ENCODE measurements around the gene CCR5AS.

Gene CCR5AS

DNA sequence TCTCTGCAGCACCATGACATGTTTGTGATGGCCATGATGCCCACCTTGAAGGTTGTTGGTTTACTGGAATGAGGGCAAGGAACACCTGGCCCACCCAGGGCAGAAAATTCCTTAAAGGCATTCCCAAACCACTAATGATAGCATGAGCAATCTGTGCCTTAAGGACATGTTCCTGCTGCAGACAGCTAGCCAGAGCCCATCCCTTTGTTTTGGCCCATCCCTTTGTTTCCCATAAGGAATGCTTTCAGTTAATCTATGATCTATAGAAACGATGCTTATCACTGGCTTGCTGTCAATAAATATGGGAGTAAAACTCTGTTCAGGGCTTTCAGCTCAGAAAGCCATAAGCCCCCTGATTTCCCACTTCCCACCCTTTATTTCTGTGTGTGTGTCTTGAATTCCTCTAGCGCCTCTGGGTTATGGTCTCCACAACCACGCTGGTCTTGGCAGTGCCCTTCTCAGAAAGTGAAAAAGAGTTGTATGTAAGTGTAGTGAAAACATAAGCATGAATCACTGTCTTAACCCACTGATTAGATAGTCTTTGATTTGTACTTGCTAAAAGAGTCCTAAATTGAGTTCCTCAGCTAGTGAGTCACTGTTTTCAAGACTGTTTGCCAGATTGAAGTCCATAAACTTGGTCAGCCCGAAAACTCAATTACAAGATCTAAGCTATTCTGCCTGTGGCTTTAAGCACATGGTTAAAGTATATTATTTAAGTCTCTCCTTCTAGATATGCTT is 72.0 kb downstream of the CCR5AS start:
- ChIA-PET CTCF (ENCODE audit: partially characterized antibody) (interaction anchor here (0.9 to 1.6 kb wide), 2 partner anchors 58 to 126 kb away, joined by 3 read pairs; partner anchors contain the start of gene CCR1), POLR2A (ENCODE audit: partially characterized antibody) (no interaction called here)
- Histone ChIP-seq H2BK5ac (ENCODE audit: low read depth, low read length) (no peak overlapping the region), H3K4me1 (replicated peaks in 1 of 4; ENCODE audit: control insufficient read depth in 3 of 4, insufficient read depth in 4 of 4, low read length in 3 of 4) (no peaks in the 10 kb centered on the region), H3K14ac (ENCODE audit: insufficient read length) (no peak overlapping the region), H3K27ac (ENCODE audit: low read depth, low read length) (no peak overlapping the region), H4K20me1 (replicated peaks in 1 of 2; ENCODE audit: control insufficient read depth in 1 of 2, insufficient read depth in 2 of 2, low read length in 2 of 2) (no peaks in the 10 kb centered on the region), H3K27me3 (replicated peaks in 1 of 4; ENCODE audit: control insufficient read depth in 3 of 4, extremely low read depth in 1 of 4, insufficient read depth in 3 of 4, low read length in 3 of 4) (no peaks in the 10 kb centered on the region), H3K56ac (replicated peaks; ENCODE audit: insufficient read length, low read depth, low read length) (no peak overlapping the region), H4K8ac (ENCODE audit: extremely low read depth, insufficient read depth, low read length) (no peak overlapping the region), H3K79me2 (ENCODE audit: control insufficient read depth in 1 of 2, insufficient read depth in 2 of 2, low read length in 2 of 2) (no peaks in the 10 kb centered on the region), H2BK20ac (ENCODE audit: low read length) (no peak overlapping the region), H3K18ac (ENCODE audit: extremely low read depth, low read length) (no peak overlapping the region), H2BK120ac (replicated peaks; ENCODE audit: low read depth, low read length) (no peak overlapping the region), H2AK5ac (ENCODE audit: low read depth, low read length) (no peak overlapping the region), H2AFZ (ENCODE audit: low read length) (no peak overlapping the region), H3K23me2 (ENCODE audit: low read depth, low read length) (no peaks in the 10 kb centered on the region), H2BK12ac (ENCODE audit: low read depth, low read length) (no peak overlapping the region), H2BK15ac (ENCODE audit: low read length) (no peak overlapping the region), H3K4me2 (ENCODE audit: insufficient read depth in 1 of 2, low read depth in 2 of 2, low read length in 2 of 2) (no peak overlapping the region), H3K4ac (replicated peaks; ENCODE audit: insufficient read length, low read depth, low read length) (no peak overlapping the region), H3K36me3 (ENCODE audit: control insufficient read depth in 2 of 4, insufficient read depth in 4 of 4, low read length in 3 of 4) (no peaks in the 10 kb centered on the region; a peak in 1 of 8 replicates), H4K91ac (replicated peaks; ENCODE audit: insufficient read length, low read length) (no peak overlapping the region), H3K4me3 (ENCODE audit: extremely low read depth in 1 of 4, insufficient read depth in 2 of 4, low read depth in 3 of 4, low read length in 4 of 4) (no peak overlapping the region), H3K79me1 (ENCODE audit: low read depth, low read length) (no peaks in the 10 kb centered on the region), H3K9ac (replicated peaks in 1 of 4; ENCODE audit: extremely low read depth in 1 of 4, low read depth in 3 of 4, low read length in 3 of 4) (no peak overlapping the region), H4K5ac (ENCODE audit: insufficient read length, low read depth, low read length) (no peak overlapping the region), H3K23ac (ENCODE audit: insufficient read length) (no peak overlapping the region), H3K9me3 (ENCODE audit: insufficient read depth in 2 of 2, low read depth in 1 of 2, low read length in 1 of 2) (peaks cover 16 to 22% of the 10 kb centered on the region in 2 experiments)
- TF ChIP-seq SIN3A (conservative IDR thresholded peaks at IDR 0.05 in 1 of 2, IDR thresholded peaks at IDR 0.05 in 1 of 2; ENCODE audit: low read depth in 1 of 2, low read length in 2 of 2) (no peak), HDAC2 (IDR thresholded peaks at IDR 0.05; ENCODE audit: borderline replicate concordance in 1 of 2, low read depth in 2 of 2, low read length in 2 of 2) (no peak), POLR2AphosphoS5 (IDR thresholded peaks at IDR 0.05; ENCODE audit: low read depth, low read length) (no peak), TAF7 (optimal IDR thresholded peaks at IDR 0.05; ENCODE audit: borderline replicate concordance, low read depth, low read length) (no peak)
- 69% methylated on average over 4 of the region's 4 CpGs; no CpG with 5 or more reads in 1 of the 2 experiments for WGBS, 2 experiments (ENCODE audit: extremely low coverage in 1 of 2, insufficient coverage in 1 of 2, insufficient read length in 1 of 2, insufficient replicate concordance in 2 of 2, low coverage in 1 of 2, low lambda C conversion rate in 2 of 2, missing lambda C conversion rate in 1 of 2)
- FAIRE-seq (no peak), DNase-seq (ENCODE audit: low read depth in 1 of 2, low spot score in 2 of 2) (no peak)
